IMR-90 (cell line): ENCODE results near the gene PTGS2. TPM values are rescaled to one million over a fixed set of nuclear protein-coding genes. Genes with fewer than 3 reads are reported as not detected.

Experiments used
- ATAC-seq: fragments of 200-7000 bp; cut with Tn5 transposase; 2 replicates; pipeline ENCODE4 v1.9.1; 2020; ENCODE audit warnings: low read depth, mild to moderate bottlenecking, moderate library complexity
- BruUV-seq: library from RNA; stranded (reverse); fragments of 400-500 nt; replicated peaks from 2 replicates; lab custom pipeline; 2021; lab: Mats Ljungman, UMichigan
- CTCF ChIA-PET: fragments of 300-600 bp; formaldehyde crosslinking; extraction: SDS; loops from one replicate; lab custom pipeline; 2021; ENCODE audit warnings: antibody characterized with exemption; lab: Yijun Ruan, JAX
- POLR2A ChIA-PET: fragments of 300-600 bp; sonication (Branson Sonifier 250); formaldehyde crosslinking; loops from one replicate; lab custom pipeline; 2022; ENCODE audit warnings: antibody characterized with exemption; ENCODE audit not compliant: unreplicated experiment; lab: Charles Lee
- DNase-seq: peaks from one replicate; pipeline ENCODE4 v3.0.0; 2013
- H2AFZ ChIP-seq: replicated peaks from 2 replicates; pipeline ENCODE3; 2013; ENCODE audit warnings: low read length, mild to moderate bottlenecking; ENCODE audit not compliant: poor library complexity
- H2AK5ac ChIP-seq: 2 replicates; pipeline ENCODE4 v1.6.1; 2013; ENCODE audit warnings: low read depth, low read length, inconsistent platforms
- H2AK9ac ChIP-seq: replicated peaks from 2 replicates; pipeline ENCODE3; 2013; ENCODE audit warnings: mild to moderate bottlenecking, low read depth, low read length, moderate library complexity; ENCODE audit not compliant: poor library complexity
- H2BK120ac ChIP-seq: 2 replicates; pipeline ENCODE4 v1.6.1; 2013; ENCODE audit warnings: low read depth, low read length, inconsistent platforms
- H2BK15ac ChIP-seq: 3 replicates; pipeline ENCODE4 v1.6.1; 2013; ENCODE audit warnings: low read depth, low read length, inconsistent platforms
- H2BK20ac ChIP-seq: 2 replicates; pipeline ENCODE4 v1.6.1; 2013; ENCODE audit warnings: low read depth, mild to moderate bottlenecking, inconsistent platforms, low read length, moderate library complexity
- H2BK5ac ChIP-seq: 2 replicates; pipeline ENCODE4 v1.6.1; 2013; ENCODE audit warnings: mild to moderate bottlenecking, low read depth, low read length, inconsistent platforms; ENCODE audit not compliant: poor library complexity, severe bottlenecking
- H3K14ac ChIP-seq: replicated peaks from 2 replicates; pipeline ENCODE4 v1.6.1; 2013; ENCODE audit warnings: low read depth, low read length, inconsistent platforms
- H3K18ac ChIP-seq: 2 replicates; pipeline ENCODE4 v1.6.1; 2013; ENCODE audit warnings: low read depth, low read length, control low read depth
- H3K23ac ChIP-seq: 2 replicates; pipeline ENCODE4 v1.6.1; 2013; ENCODE audit warnings: low read depth, low read length, inconsistent platforms
- H3K27ac ChIP-seq: 2 replicates; pipeline ENCODE4 v1.5.1; 2013; ENCODE audit warnings: mild to moderate bottlenecking, control low read depth, low read length; ENCODE audit not compliant: insufficient read depth
- H3K27me3 ChIP-seq: 2 replicates; pipeline ENCODE4 v1.6.1; 2013; ENCODE audit warnings: low read length; ENCODE audit not compliant: control insufficient read depth, insufficient read depth
- H3K36me3 ChIP-seq: 2 replicates; pipeline ENCODE4 v1.6.1; 2013; ENCODE audit warnings: low read length, mixed read lengths; ENCODE audit not compliant: control insufficient read depth, insufficient read depth
- H3K4ac ChIP-seq: 2 replicates; pipeline ENCODE4 v1.6.1; 2013; ENCODE audit warnings: low read depth, low read length, inconsistent platforms
- H3K4me1 ChIP-seq: 2 replicates; pipeline ENCODE4 v1.6.1; 2013; ENCODE audit warnings: low read length, mixed read lengths; ENCODE audit not compliant: control insufficient read depth, insufficient read depth
- H3K4me2 ChIP-seq: 2 replicates; pipeline ENCODE4 v1.6.1; 2013; ENCODE audit warnings: low read depth, mild to moderate bottlenecking, control low read depth, low read length, moderate library complexity
- H3K4me3 ChIP-seq: 2 replicates; pipeline ENCODE4 v1.5.1; 2013; ENCODE audit warnings: low read depth, mild to moderate bottlenecking, control low read depth, low read length, moderate library complexity; ENCODE audit not compliant: insufficient read depth
- H3K56ac ChIP-seq: 2 replicates; pipeline ENCODE4 v1.6.1; 2013; ENCODE audit warnings: low read length, inconsistent platforms; ENCODE audit not compliant: insufficient read depth; ENCODE audit errors: extremely low read depth
- H3K79me1 ChIP-seq, 2 experiments: 2 replicates each; pipeline ENCODE4 v1.6.1; 2013; ENCODE audit warnings: low read length in 2 of 2, inconsistent platforms in 1 of 2, low read depth in 1 of 2
- H3K9ac ChIP-seq: 2 replicates; pipeline ENCODE4 v1.6.1; 2013; ENCODE audit warnings: low read depth, low read length, control low read depth
- H3K9me1 ChIP-seq: 2 replicates; pipeline ENCODE4 v1.6.1; 2013; ENCODE audit warnings: low read length, inconsistent platforms; ENCODE audit not compliant: insufficient read depth
- H3K9me3 ChIP-seq: 2 replicates; pipeline ENCODE4 v1.6.1; 2013; ENCODE audit warnings: low read length; ENCODE audit not compliant: control insufficient read depth, insufficient read depth
- H4K20me1 ChIP-seq: 2 replicates; pipeline ENCODE4 v1.6.1; 2013; ENCODE audit warnings: low read length, inconsistent platforms; ENCODE audit not compliant: insufficient read depth
- H4K5ac ChIP-seq: 2 replicates; pipeline ENCODE4 v1.6.1; 2013; ENCODE audit warnings: mild to moderate bottlenecking, low read depth, low read length, control low read depth
- H4K8ac ChIP-seq, 2 experiments: 2 replicates each; pipeline ENCODE4 v1.6.1; 2013; ENCODE audit warnings: low read depth in 2 of 2, low read length in 2 of 2, control low read depth in 1 of 2, inconsistent platforms in 1 of 2
- H4K91ac ChIP-seq: 2 replicates; pipeline ENCODE4 v1.6.1; 2013; ENCODE audit warnings: low read depth, low read length, inconsistent platforms; ENCODE audit not compliant: insufficient read depth
- BHLHE40 ChIP-seq: fragments of 150-350 bp; IDR thresholded peaks from 2 replicates; pipeline ENCODE4 v1.6.1; 2016; ENCODE audit warnings: mild to moderate bottlenecking, low read depth, low read length
- CHD1 ChIP-seq: IDR thresholded peaks from 2 replicates; pipeline ENCODE4 v1.6.1; 2012; ENCODE audit warnings: low read depth, low read length, improper control_type of control experiment
- FOS ChIP-seq: fragments of 150-350 bp; IDR thresholded peaks from 2 replicates; pipeline ENCODE4 v1.6.1; 2016; ENCODE audit warnings: low read depth, low read length
- MAFK ChIP-seq: IDR thresholded peaks from 2 replicates; pipeline ENCODE4 v1.6.1; 2012; ENCODE audit warnings: low read depth, low read length, improper control_type of control experiment
- MAZ ChIP-seq: IDR thresholded peaks from 2 replicates; pipeline ENCODE4 v1.6.1; 2012; ENCODE audit warnings: low read depth, mild to moderate bottlenecking, low read length, improper control_type of control experiment, moderate library complexity, borderline replicate concordance
- MXI1 ChIP-seq: IDR thresholded peaks from 2 replicates; pipeline ENCODE4 v1.6.1; 2012; ENCODE audit warnings: low read depth, mild to moderate bottlenecking, low read length, moderate library complexity, borderline replicate concordance
- NFE2L2 ChIP-seq: fragments of 150-350 bp; IDR thresholded peaks from 2 replicates; pipeline ENCODE4 v1.6.1; 2016; ENCODE audit warnings: low read depth, mild to moderate bottlenecking, low read length
- POLR2A ChIP-seq: IDR thresholded peaks from 2 replicates; pipeline ENCODE4 v1.6.1; 2012; ENCODE audit warnings: mild to moderate bottlenecking, low read depth, low read length
- RAD21 ChIP-seq: IDR thresholded peaks from 2 replicates; pipeline ENCODE4 v1.6.1; 2012; ENCODE audit warnings: low read length, improper control_type of control experiment
- RCOR1 ChIP-seq: IDR thresholded peaks from 2 replicates; pipeline ENCODE4 v1.6.1; 2012; ENCODE audit warnings: mild to moderate bottlenecking, low read length, improper control_type of control experiment; ENCODE audit not compliant: insufficient replicate concordance
- SMC3 ChIP-seq: fragments of 150-350 bp; IDR thresholded peaks from 2 replicates; pipeline ENCODE4 v1.6.1; 2016; ENCODE audit warnings: low read depth, mild to moderate bottlenecking, antibody characterized with exemption, low read length, moderate library complexity
- WGBS, 2 experiments: methylation state at CpG; one replicate each; pipeline versions ENCODE4 v1.1.5 to v1.1.7; 2013; ENCODE audit warnings: missing lambda C conversion rate in 2 of 2; ENCODE audit not compliant: insufficient read length in 1 of 2; ENCODE audit errors: extremely low coverage in 2 of 2; 5-methylcytosine and 5-hydroxymethylcytosine counted together
- dilution Hi-C: fragments of 300-500 bp; cut with HindIII; formaldehyde crosslinking; loops from one replicate; pipeline ENCODE4 v1.14.3; 2018; ENCODE audit warnings: low sequenced_read_pairs; ENCODE audit not compliant: unreplicated experiment
- in situ Hi-C: fragments of 300-500 bp; cut with MboI; formaldehyde crosslinking; loops from 3 replicates; pipeline ENCODE4 v1.14.3; 2019; ENCODE audit warnings: low sequenced_read_pairs, inconsistent platforms, mixed read lengths
- intact Hi-C: fragments of 100-400 bp; cut with micrococcal nuclease; formaldehyde crosslinking; loops from 2 replicates; pipeline ENCODE4 v1.10.0; 2022
- polyA plus RNA-seq, 3 experiments: library from polyadenylated mRNA; depleted of rRNA; stranded (reverse); fragments of >200 nt; gene quantifications; 2 replicates each; pipeline ENCODE4 v1.2.3, GENCODE V29; 2012; ENCODE audit warnings: low replicate concordance in 1 of 3
- total RNA-seq: library from RNA; depleted of rRNA; stranded (reverse); fragments of >200 nt; gene quantifications from 2 replicates; pipeline ENCODE4 v1.2.3, GENCODE V29; 2012
- TF ChIP-seq, protein P1 (sequence below): conservative IDR thresholded peaks from 2 replicates; pipeline ENCODE4 v1.5.1; 2012; ENCODE audit warnings: mild to moderate bottlenecking, low read depth, low read length, improper control_type of control experiment
- TF ChIP-seq, protein P2 (sequence below): fragments of 150-350 bp; IDR thresholded peaks from 2 replicates; pipeline ENCODE4 v1.6.1; 2017; ENCODE audit warnings: mild to moderate bottlenecking, antibody characterized with exemption, low read length, low read depth

The PTGS2 gene
- total and polyA plus RNA-seq, 2 of the 4 experiments (the other 2 are of a cell fraction): 3.4 to 4.8 TPM

DNA sequence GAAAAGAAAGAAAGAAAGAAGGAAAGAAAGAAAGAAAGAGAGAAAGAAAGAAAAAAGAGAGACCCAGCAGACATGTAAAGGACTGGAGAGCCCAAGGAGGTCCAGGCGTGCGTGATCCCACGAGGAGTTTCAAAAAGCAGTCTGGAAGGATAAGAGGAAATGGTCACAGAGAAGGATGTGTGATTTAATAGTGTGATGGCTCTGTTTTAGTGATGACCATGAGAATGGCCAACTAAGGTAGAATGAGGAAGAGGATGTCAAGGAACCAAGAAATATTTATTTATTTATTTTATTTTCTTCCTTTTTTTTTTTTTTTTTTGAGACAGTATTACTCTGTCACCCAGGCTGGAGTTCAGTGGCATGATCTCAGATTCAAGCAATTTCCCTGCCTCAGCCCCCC, 25.5 kb downstream of the PTGS2 start:
- POLR2A ChIA-PET: no interaction called here
- no peaks in the 10 kb centered on the region for H3K79me1 ChIP-seq
- H3K56ac ChIP-seq: no peak overlapping the region
- BruUV-seq: no TSS peak
- H4K91ac ChIP-seq: no peak overlapping the region
- no peak overlapping the region for H3K9ac ChIP-seq
- H2AK5ac ChIP-seq: no peak overlapping the region
- 92% methylated on average over 2 of the region's 3 CpGs; no CpG with 5 or more reads in 1 of the 2 experiments for WGBS, 2 experiments
- H2BK20ac ChIP-seq: no peak overlapping the region
- intact Hi-C loops (no loop called here), in situ Hi-C loops (no loop called here), dilution Hi-C loops (no loop called here)
- no peak overlapping the region for H4K5ac ChIP-seq
- H3K9me3 ChIP-seq: no peaks in the 10 kb centered on the region
- CTCF ChIA-PET: interaction anchor here (0.7 kb wide), 1 partner anchor 161 kb away, joined by 6 read pairs; no protein-coding TSS in a partner anchor
- no peak overlapping the region for H2BK5ac ChIP-seq
- H3K23ac ChIP-seq: no peak overlapping the region
- H2AFZ ChIP-seq: no peak overlapping the region
- H3K4me3 ChIP-seq: no peak overlapping the region
- H2BK15ac ChIP-seq: no peak overlapping the region
- no peaks in the 10 kb centered on the region for H3K4me1 ChIP-seq
- no peaks in the 10 kb centered on the region for H3K27me3 ChIP-seq
- H3K4me2 ChIP-seq: no peak overlapping the region
- no peak overlapping the region for H3K18ac ChIP-seq
- H3K9me1 ChIP-seq: no peaks in the 10 kb centered on the region
- no peak overlapping the region for H2BK120ac ChIP-seq
- DNase-seq (no peak), ATAC-seq (no peak)
- no peak overlapping the region for H3K4ac ChIP-seq
- no peak overlapping the region for H3K27ac ChIP-seq
- TF ChIP-seq RCOR1 (no peak), MAZ (no peak), CHD1 (no peak), SMC3 (no peak), BHLHE40 (no peak), MAFK (no peak), RAD21 (no peak), FOS (no peak), NFE2L2 (no peak), POLR2A (no peak), MXI1 (no peak)
- TF ChIP-seq, protein P1, sequence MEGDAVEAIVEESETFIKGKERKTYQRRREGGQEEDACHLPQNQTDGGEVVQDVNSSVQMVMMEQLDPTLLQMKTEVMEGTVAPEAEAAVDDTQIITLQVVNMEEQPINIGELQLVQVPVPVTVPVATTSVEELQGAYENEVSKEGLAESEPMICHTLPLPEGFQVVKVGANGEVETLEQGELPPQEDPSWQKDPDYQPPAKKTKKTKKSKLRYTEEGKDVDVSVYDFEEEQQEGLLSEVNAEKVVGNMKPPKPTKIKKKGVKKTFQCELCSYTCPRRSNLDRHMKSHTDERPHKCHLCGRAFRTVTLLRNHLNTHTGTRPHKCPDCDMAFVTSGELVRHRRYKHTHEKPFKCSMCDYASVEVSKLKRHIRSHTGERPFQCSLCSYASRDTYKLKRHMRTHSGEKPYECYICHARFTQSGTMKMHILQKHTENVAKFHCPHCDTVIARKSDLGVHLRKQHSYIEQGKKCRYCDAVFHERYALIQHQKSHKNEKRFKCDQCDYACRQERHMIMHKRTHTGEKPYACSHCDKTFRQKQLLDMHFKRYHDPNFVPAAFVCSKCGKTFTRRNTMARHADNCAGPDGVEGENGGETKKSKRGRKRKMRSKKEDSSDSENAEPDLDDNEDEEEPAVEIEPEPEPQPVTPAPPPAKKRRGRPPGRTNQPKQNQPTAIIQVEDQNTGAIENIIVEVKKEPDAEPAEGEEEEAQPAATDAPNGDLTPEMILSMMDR: no peak
- TF ChIP-seq, protein P2, sequence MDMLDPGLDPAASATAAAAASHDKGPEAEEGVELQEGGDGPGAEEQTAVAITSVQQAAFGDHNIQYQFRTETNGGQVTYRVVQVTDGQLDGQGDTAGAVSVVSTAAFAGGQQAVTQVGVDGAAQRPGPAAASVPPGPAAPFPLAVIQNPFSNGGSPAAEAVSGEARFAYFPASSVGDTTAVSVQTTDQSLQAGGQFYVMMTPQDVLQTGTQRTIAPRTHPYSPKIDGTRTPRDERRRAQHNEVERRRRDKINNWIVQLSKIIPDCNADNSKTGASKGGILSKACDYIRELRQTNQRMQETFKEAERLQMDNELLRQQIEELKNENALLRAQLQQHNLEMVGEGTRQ: no peak
- no peak overlapping the region for H2AK9ac ChIP-seq
- no peaks in the 10 kb centered on the region for H4K20me1 ChIP-seq
- H3K14ac ChIP-seq: no peak overlapping the region
- no peak overlapping the region for H4K8ac ChIP-seq
- H3K36me3 ChIP-seq: no peaks in the 10 kb centered on the region
